Measurements from ENCODE around the gene LTBP1. TPM values are rescaled to one million over a fixed set of nuclear protein-coding genes. Genes with fewer than 3 reads are reported as not detected.

The LTBP1 gene
- total RNA-seq, 1 experiment from 2014 or later = 12.5 TPM

- TF ChIP-seq SIN3A (IDR thresholded peaks at IDR 0.05; ENCODE audit: borderline replicate concordance, insufficient read depth, low read depth, low read length) = no peak
- no peak for TF ChIP-seq TCF7L2 (IDR thresholded peaks at IDR 0.05; ENCODE audit: low read depth, low read length)
- TF ChIP-seq REST (IDR thresholded peaks at IDR 0.05; ENCODE audit: insufficient read depth in 1 of 2, low read depth in 2 of 2, low read length in 1 of 2) = no peak
- TF ChIP-seq CTCF (IDR thresholded peaks at IDR 0.05) = no peak
- TF ChIP-seq POLR2AphosphoS5 (IDR thresholded peaks at IDR 0.05; ENCODE audit: low read depth, low read length) = no peak
- no peak overlapping the region for H3K4me3 ChIP-seq (ENCODE audit: low read depth in 2 of 2, low read length in 2 of 2)
- no peaks in the 10 kb centered on the region for H3K4me1 ChIP-seq (ENCODE audit: control insufficient read depth, insufficient read depth, low read length)
- DNase-seq (ENCODE audit: low read depth, low spot score) (no peak), ATAC-seq (no peak)
- POLR2A ChIA-PET = no interaction called here
- no peaks in the 10 kb centered on the region for H3K36me3 ChIP-seq (ENCODE audit: control insufficient read depth, insufficient read depth, low read length)
- no peak overlapping the region for H3K27ac ChIP-seq (ENCODE audit: low read length)
- intact Hi-C loops (cut with micrococcal nuclease; ENCODE audit: unreplicated experiment) = loop anchor here (10.0 kb wide), 1 partner anchor 838 kb away; no protein-coding TSS in a partner anchor
- H3K9me3 ChIP-seq (ENCODE audit: control insufficient read depth, insufficient read depth, low read depth, low read length) = no peaks in the 10 kb centered on the region
- no peaks in the 10 kb centered on the region for H3K27me3 ChIP-seq (ENCODE audit: control insufficient read depth, insufficient read depth, low read length)
- CTCF ChIA-PET = no interaction called here
- no TSS peak for BruUV-seq (replicated peaks)
- in situ Hi-C loops (cut with HindIII; ENCODE audit: low pct_unique_long_range_greater_than_20kb, low sequenced_read_pairs) = no loop called here
Measured at GRCh38 chr2:33392366-33392765, 445.6 kb downstream of the LTBP1 start.

GRCh38 chr2:33395034-33395433 is 448.3 kb downstream of the LTBP1 start:
- Histone ChIP-seq H3K27ac (ENCODE audit: low read length) (no peak overlapping the region), H3K36me3 (ENCODE audit: control insufficient read depth, insufficient read depth, low read length) (no peaks in the 10 kb centered on the region), H3K27me3 (ENCODE audit: control insufficient read depth, insufficient read depth, low read length) (no peaks in the 10 kb centered on the region), H3K9me3 (ENCODE audit: control insufficient read depth, insufficient read depth, low read depth, low read length) (no peaks in the 10 kb centered on the region), H3K4me1 (ENCODE audit: control insufficient read depth, insufficient read depth, low read length) (no peaks in the 10 kb centered on the region), H3K4me3 (ENCODE audit: low read depth in 2 of 2, low read length in 2 of 2) (no peak overlapping the region)
- no peak for DNase-seq (ENCODE audit: low read depth, low spot score)
- TF ChIP-seq SIN3A (IDR thresholded peaks at IDR 0.05; ENCODE audit: borderline replicate concordance, insufficient read depth, low read depth, low read length) = no peak
- TF ChIP-seq POLR2AphosphoS5 (IDR thresholded peaks at IDR 0.05; ENCODE audit: low read depth, low read length) = no peak
- TF ChIP-seq TCF7L2 (IDR thresholded peaks at IDR 0.05; ENCODE audit: low read depth, low read length) = no peak
- no peak for TF ChIP-seq REST (IDR thresholded peaks at IDR 0.05; ENCODE audit: insufficient read depth in 1 of 2, low read depth in 2 of 2, low read length in 1 of 2)
- no peak for TF ChIP-seq CTCF (IDR thresholded peaks at IDR 0.05)
- ChIA-PET CTCF (interaction anchor here (1.0 kb wide), 2 partner anchors 360 to 622 kb away, joined by 3 to 5 read pairs; no protein-coding TSS in a partner anchor), POLR2A (no interaction called here)
- intact Hi-C loops (cut with micrococcal nuclease; ENCODE audit: unreplicated experiment) = loop anchor here (10.0 kb wide), 1 partner anchor 840 kb away; no protein-coding TSS in a partner anchor
- BruUV-seq (replicated peaks) = no TSS peak
- in situ Hi-C loops (cut with HindIII; ENCODE audit: low pct_unique_long_range_greater_than_20kb, low sequenced_read_pairs) = no loop called here
- ATAC-seq = no peak

Measured in Panc1 (cell line).